ENCODE data around the gene AGBL4. TPM values are rescaled to one million over a fixed set of nuclear protein-coding genes. Genes with fewer than 3 reads are reported as not detected.

AGBL4 gene
- total RNA-seq, 1 donor from 2014 or later = not detected

DNA sequence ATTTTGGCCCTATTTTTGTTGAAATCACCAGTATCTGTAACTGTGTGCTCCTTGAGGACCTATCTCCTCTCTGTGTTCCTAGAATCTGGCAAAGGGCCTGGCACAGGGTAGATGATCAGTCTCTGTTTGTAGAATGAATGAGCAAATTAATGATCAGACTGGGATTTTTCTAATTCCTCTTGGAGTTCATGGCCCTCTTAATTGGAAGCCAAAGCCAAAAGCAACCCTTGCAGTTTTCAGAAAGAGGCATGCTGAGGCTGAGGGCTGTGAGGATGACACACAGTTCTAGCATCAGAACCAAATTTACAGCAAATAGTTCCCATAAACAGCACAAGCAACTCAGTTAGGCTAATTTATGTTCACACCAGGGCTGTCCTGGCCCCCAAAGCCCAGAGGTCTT is 1136.0 kb downstream of the AGBL4 start:
- DNase-seq = no peak

DNA sequence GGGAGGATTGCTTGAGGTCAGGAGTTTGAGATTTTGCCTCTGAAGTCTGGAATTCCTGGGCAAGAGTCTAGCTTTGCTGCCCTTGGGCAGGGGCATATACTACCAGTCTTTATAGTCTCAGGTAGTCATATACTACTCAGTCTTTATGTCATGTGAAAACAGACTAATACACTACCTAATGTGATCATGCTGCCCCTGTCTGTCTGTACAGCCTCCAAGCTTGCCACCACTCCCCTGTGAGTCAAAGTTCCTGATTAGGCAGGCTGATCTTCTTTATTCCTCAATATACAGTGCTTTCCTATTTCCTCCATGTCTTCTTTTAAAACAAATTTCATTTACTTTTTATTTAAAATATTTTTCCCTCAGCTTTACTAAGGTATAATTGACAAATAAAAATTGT is 1141.7 kb downstream of the AGBL4 start:
- DNase-seq = no peak

DNA sequence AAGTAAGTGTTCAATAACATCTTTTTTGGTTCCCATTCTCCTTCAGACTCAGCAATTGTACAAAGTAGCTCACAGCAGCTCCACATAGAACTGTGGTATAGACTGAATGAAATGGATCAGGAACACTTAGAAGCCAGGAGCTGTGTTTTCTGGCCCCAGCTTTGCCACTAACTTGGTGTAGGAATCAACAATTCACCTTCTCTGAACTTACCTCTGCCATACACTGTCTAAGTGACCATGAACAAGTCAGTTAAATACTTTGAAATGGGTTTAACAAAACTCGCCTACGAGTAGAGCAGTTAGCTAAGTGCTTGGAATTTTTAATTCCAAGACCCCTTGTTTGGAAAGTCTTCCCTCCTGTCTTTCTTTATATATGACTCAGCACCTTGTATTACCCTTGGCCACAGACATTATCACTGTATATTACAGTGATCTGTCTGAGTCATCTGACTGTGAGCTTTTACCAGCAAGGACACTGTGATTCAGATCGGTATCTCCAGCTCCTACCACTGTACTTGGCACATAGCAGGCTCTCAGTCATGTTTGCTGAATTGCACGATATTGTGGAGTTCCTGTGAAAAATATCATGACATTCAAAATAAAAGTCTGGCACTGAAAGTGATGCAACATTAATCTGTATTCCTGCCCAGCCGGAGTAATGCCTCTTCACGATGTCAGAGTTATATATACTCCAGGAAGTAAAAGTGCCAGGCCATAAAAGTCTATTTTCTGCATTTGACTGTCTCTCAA is 1145.4 kb downstream of the AGBL4 start:
- no peak for DNase-seq

DNA sequence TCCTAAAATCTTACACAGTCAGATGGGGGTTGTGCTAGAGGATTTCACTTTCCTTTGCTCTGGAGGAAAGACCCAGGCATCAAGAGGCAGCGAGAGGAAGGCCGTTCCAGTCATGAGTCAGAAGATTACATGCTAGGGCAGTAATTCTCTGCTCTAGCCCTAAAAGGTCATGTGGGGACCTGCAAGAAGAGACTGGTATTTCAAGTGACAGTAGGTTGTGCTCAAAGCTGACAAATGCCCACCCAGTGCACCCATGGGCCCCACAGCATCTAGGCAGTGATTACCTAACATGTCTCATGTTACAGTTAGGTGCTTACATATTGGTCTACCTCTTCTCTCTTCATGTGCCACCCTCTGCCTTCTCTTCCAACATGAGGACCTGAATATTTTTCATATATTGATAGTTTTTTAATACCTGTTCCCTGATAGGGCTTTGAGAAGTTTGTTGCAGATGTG is 1147.4 kb downstream of the AGBL4 start:
- no peak for DNase-seq

DNA sequence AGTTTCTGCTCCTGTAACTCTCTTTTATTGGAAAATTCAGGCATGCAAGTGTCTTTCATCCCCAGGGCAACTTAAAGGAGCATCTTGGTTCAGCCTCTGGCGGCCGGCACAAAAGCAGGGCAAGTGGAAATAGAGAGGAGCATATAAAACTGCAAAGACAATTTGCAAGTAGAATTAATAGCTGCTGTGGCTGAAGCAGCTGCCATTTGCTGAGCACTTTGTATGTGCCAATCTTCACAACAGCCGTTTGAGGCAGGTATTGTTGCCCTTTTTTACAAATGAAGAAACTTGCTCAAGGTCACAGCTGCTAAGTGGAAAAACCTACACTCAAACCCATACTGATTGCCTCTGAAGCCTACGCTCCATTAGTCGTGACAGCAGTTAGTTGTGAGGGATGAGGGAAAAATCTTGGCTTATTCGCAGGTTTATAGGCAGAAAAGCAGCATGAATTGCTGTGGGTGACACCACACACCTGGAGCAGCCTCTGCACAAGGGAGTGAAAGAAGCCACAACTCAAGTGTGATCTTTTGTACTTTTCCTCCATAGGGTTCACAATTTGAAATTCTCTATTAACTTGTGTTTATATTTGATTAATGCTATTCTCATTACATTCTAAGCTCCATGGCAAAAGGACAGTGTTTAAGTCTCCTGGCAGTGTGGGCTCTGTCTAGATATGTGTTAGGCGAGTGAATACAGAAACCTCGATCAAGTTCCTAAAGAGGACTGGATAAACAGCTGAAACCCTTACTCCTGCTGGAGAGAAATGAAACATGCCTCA is 1148.0 kb downstream of the AGBL4 start:
- DNase-seq = no peak

DNA sequence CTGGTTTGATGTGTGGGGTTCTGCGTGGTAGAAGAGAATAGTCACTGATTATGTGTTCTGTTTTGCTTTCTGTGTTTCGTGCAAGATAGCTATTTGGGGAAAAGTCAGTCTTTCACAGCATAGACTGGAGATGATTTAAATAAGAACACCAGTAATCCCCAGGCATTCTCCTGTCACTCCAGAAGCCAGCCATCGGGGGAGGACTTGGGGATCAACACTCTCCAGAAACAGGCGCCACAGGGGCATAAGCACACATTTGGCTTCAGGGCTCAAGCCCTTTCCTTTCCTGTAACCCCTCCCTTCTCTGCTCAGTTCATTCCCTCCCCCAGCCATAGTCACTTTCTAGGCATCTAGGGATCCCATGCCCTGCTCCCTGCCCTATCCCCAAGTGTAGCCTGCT is 1149.8 kb downstream of the AGBL4 start:
- DNase-seq = no peak

DNA sequence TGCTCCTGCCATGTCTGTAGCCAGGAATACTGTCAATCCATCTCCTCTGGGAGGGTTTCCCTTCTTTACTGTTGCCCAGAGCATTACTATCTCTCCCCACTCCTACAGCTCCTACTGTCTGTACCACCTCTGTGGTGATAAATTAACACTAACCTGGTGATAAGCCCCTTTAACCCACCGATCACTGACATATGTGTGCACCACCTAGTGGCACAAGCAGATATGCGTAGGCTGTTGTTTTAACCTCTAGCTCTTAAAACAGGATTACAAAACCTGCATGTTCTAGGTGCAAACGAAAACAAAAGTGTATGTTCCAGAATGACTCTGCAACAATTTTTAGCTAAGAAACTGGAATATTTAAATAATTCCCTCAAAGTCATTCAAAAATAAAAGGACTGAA is 1153.2 kb downstream of the AGBL4 start:
- DNase-seq = no peak

DNA sequence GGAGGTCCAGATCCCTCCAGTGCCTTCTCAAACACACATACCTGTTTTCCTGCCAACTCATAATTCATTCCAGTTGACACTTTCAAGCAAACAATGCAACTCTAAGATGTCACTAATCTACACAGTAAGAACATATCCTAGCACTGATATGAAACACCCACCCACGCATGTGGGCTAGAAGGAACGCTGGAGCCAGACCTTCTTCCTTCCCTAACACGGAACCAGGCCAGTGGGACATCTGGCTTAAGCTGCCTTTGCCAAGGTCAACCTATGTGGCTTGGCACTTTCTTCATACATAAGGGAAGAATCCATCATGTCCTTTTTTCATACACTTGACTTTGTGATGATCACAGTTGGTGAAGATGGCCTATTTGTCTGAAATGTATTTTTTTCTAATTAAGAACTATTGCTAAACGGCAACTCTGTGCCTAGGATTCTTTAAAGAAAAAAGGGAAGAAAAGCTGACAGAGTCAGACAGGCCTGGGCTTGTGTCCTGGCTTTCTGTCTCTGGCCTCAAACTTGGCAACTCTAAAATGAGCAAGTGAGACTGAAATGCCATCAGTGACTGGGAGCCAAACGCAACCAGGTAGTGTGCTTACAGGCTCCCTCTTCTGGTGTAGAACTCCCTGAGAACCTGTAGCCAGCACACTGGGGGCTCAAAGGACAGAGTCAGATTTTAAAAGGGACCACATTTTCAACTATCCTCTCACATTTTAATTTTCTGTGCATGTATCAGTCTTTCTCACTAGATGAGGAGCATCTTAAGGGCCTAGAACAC is 1154.4 kb downstream of the AGBL4 start:
- DNase-seq = peak; percentile 35

DNA sequence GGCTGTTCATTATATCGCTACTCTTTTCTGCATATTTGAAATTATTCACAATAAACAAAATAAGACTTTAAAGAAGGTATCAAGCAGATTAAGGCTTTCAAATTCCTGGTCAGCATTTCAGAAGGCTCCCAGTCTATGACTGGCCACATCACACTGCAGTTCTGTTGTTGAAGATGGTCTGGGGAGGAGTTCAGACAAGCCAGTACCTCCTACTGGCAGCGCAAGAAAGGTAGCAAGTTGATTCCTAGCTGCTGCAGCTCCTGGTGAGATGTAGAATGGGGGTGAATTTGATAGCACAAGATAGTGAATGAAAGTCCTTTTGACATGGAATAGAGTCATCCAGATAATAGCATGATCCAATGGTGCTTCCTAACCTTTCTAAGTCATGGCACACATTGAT is 1158.8 kb downstream of the AGBL4 start:
- no peak for DNase-seq

DNA sequence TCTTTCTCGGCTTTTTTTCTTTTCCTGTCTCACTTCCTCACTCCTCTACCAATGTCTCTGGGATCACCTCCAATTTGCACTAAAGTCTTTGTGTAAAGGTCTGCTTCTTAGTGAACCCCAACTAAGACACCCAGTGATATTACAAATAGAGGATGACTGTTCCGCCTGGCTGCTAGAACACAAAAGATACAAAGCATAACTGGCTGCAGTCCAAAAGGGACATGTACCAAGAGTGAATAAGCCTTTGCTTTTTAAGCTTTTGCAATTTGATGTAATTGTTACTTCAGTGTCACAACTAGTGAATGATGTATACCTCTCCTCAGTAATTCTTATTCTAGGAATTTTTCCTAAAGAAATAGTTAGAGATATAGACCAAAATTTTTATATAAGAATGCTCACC is 1164.3 kb downstream of the AGBL4 start:
- no peak for DNase-seq

DNA sequence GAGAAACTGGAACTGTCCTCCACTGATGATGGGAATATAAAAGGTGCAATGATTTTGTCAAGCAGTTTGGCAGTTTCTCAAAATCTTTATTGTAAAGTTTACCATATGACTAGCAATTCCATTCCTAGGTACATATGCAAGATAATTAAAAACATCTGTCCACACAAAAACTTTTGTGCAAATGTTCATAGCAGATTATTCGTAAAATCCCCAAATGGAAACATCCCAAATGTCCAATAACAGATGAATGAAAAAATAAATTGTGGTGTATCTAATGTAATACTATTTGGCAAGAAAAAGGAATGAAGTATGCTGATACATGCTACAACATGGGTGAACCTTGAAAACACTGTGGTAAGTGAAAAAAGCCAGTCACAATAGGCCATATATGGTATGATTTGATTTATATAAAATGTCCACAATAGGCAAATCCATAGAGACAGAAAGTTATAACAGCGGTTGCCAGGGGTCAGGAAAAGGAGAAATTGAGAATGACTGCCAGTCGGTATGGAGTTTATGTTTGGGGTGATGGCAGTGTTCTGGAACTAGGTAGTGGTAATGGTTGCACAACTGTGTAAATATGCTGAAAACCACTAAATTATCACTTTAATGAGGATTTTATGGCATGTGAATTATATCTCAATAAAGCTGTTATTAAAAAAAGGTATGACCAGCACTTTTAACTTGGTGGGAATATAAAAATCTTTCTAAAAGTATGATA is 1165.4 kb downstream of the AGBL4 start:
- DNase-seq = no peak

DNA sequence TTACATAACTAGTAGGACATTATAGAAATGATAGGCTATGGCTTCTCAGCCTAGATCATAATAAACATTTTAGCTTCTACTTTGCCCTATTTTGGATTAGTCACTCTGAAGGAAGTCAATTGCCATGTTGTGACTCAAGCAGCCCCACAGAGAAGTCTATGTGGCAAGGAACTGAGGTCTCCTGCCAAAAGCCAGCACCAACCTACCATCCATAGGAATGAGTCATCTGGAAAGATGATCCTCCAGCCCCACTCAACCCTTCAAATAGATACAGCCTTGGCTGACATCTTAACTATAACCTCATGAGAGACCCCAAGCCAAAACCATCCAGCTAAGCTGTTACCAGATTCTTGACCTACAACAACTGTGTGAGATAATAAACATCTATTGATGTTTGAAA is 1170.7 kb downstream of the AGBL4 start:
- DNase-seq = no peak

DNA sequence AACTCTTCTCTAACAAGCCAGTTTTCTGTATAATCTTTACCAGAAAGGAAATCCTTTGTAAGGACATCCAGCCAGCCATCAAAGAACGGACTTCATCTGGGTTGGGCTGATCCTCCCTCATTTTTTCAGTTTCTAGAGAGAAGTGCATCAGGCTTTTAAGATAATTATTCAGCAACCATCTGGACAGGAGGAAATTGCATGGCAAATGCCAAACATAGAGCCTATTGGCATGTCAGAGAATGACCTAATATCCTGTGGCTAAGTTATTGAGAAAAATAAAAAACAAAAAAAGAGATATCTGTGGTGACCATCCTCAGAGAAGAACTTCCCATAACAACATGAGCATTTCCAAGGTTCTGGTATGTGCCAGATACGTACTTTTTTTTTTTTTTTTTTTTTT is 1172.1 kb downstream of the AGBL4 start:
- no peak for DNase-seq

DNA sequence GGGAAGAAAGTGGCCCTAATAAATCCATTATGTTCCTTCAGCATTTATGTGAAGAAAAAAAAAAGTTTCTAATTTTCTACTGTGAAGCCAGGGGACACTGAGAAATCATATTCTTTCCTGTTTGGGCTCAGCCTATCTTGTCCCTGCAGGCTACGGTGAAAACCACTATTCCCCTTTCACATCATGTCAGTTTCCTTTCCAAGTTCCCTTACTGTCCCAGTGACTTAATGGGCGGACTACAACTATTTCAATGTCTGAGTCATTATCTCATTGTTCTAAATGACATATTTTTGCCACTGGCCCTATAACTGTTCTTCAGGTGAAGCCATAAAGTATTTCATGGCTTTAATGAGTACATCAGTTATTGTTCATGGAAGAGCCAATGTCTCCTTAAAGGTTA is 1175.7 kb downstream of the AGBL4 start:
- DNase-seq = no peak

DNA sequence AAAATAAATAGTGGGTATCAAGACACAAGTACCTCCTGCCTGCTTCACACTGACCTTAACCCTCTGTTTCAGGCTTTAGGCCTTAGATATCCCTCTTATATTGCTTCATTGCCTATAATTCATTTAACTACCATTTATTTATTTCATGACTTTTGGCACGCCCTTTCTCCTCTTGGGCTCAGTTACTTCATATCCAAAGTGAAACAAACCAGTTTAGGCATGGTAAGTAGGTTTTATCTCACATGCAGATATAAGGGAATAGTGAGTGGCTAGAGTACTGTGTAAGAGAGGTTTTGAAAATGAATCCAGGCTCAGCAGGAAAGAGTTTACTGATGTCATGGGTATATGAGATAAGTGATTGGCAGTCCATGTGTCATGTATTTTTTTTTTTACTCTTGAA is 1177.3 kb downstream of the AGBL4 start:
- DNase-seq = no peak

DNA sequence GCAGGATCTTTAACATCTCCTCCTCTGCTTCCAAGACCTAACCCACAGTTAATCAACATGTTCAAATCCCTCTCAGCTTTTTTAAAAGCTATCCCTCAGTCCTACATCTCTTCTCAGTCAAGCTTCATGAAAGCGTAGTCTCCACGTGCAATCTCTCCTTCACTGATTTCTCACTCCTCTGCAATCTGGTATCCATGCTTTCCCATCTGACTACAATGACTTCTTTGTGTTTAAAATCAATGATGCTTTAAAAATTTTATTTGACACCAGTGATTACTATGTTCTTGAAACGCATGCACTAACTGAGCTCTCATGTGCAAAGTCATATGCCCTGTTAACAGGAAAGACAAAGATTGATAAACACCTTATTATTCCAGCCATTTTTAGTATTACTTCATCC is 1179.6 kb downstream of the AGBL4 start:
- DNase-seq = no peak

DNA sequence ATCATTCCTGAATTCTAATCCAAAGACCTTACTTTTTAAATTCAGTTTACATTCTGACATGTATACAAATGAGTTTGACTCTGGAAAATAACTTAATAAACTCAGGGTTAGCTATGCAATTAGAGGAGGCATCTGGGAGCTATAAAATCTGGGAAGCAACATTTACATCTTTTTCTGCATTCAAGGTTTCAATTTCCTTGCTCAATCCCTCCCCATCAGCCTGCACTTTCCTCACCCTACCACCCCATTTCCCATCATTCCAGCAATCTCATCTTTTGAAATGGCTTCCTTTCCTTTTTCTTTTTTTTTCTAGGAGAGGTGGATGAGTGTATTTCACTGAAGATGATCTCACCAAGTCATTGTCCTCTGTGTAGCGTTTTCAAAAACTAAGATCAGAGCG is 1181.8 kb downstream of the AGBL4 start:
- no peak for DNase-seq

DNA sequence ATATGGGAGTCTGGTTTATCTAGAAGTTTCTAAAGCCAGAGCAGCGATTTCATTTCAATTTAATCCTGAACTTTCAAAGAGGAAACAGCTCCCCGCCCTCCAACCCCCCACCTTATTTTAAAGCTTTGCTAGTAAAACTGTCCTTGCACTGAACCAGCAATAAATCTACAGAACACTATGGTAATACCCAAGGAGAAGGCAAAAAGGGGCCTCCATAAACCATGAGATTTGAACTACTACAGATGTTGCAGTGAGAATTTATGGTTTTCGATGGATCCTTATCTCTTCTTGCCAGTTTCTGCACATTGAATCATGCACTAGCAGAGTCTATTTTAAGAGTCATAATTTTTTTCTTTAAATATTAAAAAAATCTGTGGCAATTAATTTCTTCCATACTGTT is 1182.3 kb downstream of the AGBL4 start:
- DNase-seq = no peak

DNA sequence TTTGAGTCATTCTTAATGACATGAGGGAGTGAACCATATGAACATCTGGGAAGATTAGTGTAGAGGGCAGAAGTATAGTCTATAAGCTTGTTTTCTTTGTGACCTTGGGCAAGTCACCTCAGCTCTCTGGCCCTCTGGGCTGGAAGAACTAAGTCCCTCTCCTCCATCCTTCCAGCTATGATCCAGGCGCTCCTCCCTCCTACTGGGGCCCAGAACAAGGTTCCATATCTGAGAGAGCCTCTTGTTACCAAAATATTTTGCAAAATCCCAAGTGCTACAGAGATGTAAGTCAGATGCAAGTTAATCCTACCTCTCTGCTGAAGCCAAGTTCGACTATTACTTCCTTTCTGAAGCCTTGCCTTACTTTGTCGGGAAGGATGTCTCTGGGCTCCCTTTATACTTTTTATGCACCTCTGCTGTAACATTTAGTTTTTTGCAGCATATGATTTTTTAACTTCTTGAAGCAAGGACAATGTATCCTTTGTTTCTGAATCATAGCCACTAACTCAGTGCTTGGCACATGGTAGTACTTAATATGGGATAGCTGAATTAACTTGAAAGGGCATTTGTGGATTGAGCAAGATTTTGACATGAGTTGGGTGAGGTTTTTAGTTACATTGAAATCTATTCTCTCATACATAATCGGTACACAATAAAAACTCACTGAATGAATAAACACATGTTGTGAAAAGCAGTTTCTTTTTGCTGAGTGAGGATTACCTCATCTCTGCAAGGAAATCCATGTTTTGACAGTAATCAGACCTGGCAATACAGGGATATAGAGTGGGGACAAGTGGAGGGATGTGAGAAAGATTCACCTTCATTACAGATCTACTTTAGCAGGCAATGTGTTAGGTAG is 1192.4 kb downstream of the AGBL4 start:
- peak; percentile 72 for DNase-seq

DNA sequence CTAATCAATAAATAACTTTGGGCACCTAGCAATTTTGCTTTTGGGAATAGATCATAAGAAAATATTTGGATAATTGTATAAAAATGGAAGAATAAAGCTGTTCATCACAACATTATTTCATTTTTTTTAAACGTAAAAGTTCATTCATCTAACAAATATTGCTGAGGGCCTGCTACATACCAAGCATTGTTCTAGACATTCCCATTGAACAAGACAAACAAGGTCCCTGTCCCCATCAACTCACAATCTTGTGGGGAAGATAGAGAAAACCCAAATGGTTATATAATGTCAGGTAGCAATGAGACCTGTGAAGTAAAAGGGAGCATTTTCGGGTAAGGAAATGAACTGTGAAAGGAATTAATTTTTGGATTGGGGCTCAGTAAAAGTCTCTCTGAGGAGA is 1193.0 kb downstream of the AGBL4 start:
- DNase-seq = no peak

DNA sequence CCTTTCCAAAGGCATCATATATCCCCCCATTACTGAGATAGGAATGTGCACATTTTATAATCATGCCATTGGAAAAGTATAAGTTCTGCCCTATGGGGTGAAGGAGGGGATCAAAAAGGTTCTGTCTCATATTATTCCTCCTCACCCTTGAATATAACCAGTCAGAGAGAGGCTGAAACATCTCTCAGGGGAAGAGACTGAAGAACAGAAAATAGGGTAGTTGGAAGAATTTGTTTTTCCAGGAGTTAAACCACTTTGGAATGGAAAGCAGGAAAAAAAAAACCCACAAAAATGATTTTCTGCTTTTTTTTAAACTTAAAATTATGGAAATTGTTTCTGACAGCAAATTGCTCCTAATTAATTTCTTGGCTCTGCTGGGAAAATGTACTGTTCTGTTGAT is 1194.3 kb downstream of the AGBL4 start:
- DNase-seq = no peak

All from tongue (tissue), 2 donors.